MM.1S (cell line): ENCODE measurements around the gene KLF6.

Experiments used
- CTCF ChIP-seq: fragments of 300-600 bp; sonication (generic); IDR thresholded peaks from 2 replicates; pipeline ENCODE4 v1.5.1; 2016; ENCODE audit warnings: antibody characterized with exemption, low read length, mixed read lengths
- EZH2 ChIP-seq: fragments of 300-600 bp; sonication (generic); optimal IDR thresholded peaks from 2 replicates; pipeline ENCODE3; 2017; ENCODE audit warnings: low read depth, mild to moderate bottlenecking, antibody characterized with exemption, low read length, mixed read lengths

GRCh38 chr10:3830946-3831345 is 45.9 kb upstream of the KLF6 start:
- TF ChIP-seq CTCF (no peak), EZH2 (no peak)
